ENCODE data around the gene SCAMP1.
A peak's percentile ranks its signal among the peaks of the same experiment; 100 is the strongest.

SCAMP1 gene

GRCh38 chr5:78359831-78360673 is at the start of gene SCAMP1:
SCAMP1 (plus strand) TSS chr5:78360617; CDS start chr5:78360672, 55 bp downstream.
- peak; percentile 50 for TF ChIP-seq CTCF (IDR thresholded peaks at IDR 0.05; ENCODE audit: low read depth, low read length)
- peaks cover 5% of the 10 kb centered on the region for H3K36me3 ChIP-seq
- H3K9me3 ChIP-seq (ENCODE audit: severe bottlenecking): no peaks in the 10 kb centered on the region
- H3K27me3 ChIP-seq (ENCODE audit: insufficient read depth, low read depth, severe bottlenecking): no peaks in the 10 kb centered on the region
- peak; percentile 91 for DNase-seq
- peak within 1 kb of the TSS; percentile 98 for H3K4me3 ChIP-seq (ENCODE audit: low read depth, low read length)
- H3K27ac ChIP-seq: peak within 1 kb of the TSS; percentile 88

GRCh38 chr5:78317515-78317914 is 42.9 kb upstream of the SCAMP1 start:
- TF ChIP-seq CTCF (IDR thresholded peaks at IDR 0.05; ENCODE audit: low read depth, low read length): no peak

GRCh38 chr5:78318337-78318736 is 42.1 kb upstream of the SCAMP1 start:
- no peak overlapping the region for H3K4me3 ChIP-seq (ENCODE audit: low read depth, low read length)
- H3K27me3 ChIP-seq (ENCODE audit: insufficient read depth, low read depth, severe bottlenecking): no peaks in the 10 kb centered on the region
- TF ChIP-seq CTCF (IDR thresholded peaks at IDR 0.05; ENCODE audit: low read depth, low read length): no peak
- H3K9me3 ChIP-seq (ENCODE audit: severe bottlenecking): no peaks in the 10 kb centered on the region
- no peak overlapping the region for H3K27ac ChIP-seq
- no peak for DNase-seq
- no peaks in the 10 kb centered on the region for H3K36me3 ChIP-seq

More at GRCh38 chr5:78317515-78317914, 42.9 kb upstream of the SCAMP1 start:
- Histone ChIP-seq H3K27ac (no peak overlapping the region), H3K27me3 (ENCODE audit: insufficient read depth, low read depth, severe bottlenecking) (no peaks in the 10 kb centered on the region), H3K9me3 (ENCODE audit: severe bottlenecking) (no peaks in the 10 kb centered on the region), H3K4me3 (ENCODE audit: low read depth, low read length) (no peak overlapping the region), H3K36me3 (no peaks in the 10 kb centered on the region)
- no peak for DNase-seq

GRCh38 chr5:78320401-78320800 is 40.0 kb upstream of the SCAMP1 start:
- Histone ChIP-seq H3K4me3 (ENCODE audit: low read depth, low read length) (no peak overlapping the region), H3K36me3 (no peaks in the 10 kb centered on the region), H3K9me3 (ENCODE audit: severe bottlenecking) (no peaks in the 10 kb centered on the region), H3K27ac (peak overlapping the region; percentile 6; the same call in 1 of the 2 replicates), H3K27me3 (ENCODE audit: insufficient read depth, low read depth, severe bottlenecking) (no peaks in the 10 kb centered on the region)
- TF ChIP-seq CTCF (IDR thresholded peaks at IDR 0.05; ENCODE audit: low read depth, low read length): peak; percentile 41; the same call in 1 of the 2 replicates
- DNase-seq: no peak

- TF ChIP-seq CTCF (IDR thresholded peaks at IDR 0.05; ENCODE audit: low read depth, low read length): no peak
- peak; percentile 68 for DNase-seq
- no peaks in the 10 kb centered on the region for H3K36me3 ChIP-seq
- H3K9me3 ChIP-seq (ENCODE audit: severe bottlenecking): no peaks in the 10 kb centered on the region
- peak overlapping the region; percentile 39 for H3K27ac ChIP-seq
- no peaks in the 10 kb centered on the region for H3K27me3 ChIP-seq (ENCODE audit: insufficient read depth, low read depth, severe bottlenecking)
- H3K4me3 ChIP-seq (ENCODE audit: low read depth, low read length): no peak overlapping the region
Observed at GRCh38 chr5:78323241-78323640, 37.2 kb upstream of the SCAMP1 start.
